Small intestine (tissue), 7 donors: ENCODE measurements around the gene SPEN. TPM values are rescaled to one million over a fixed set of nuclear protein-coding genes. Genes with fewer than 3 reads are reported as not detected.
"Not testable (repeated sequence)": the region's sequence is repeated elsewhere in the genome, so short reads cannot be mapped to it uniquely, and the experiment has no call there.

Experiments used
- DNase-seq, 2 donors: peaks; one replicate each; pipeline versions ENCODE4 v3.0.0 to v3.0.0-alpha.2; 2013
- FAIRE-seq: peaks from 2 replicates; lab custom pipeline; 2012; peaks lifted over from hg19 to GRCh38; lab: Jason Lieb, UNC
- H3K27ac ChIP-seq, 3 donors: one replicate each; pipeline ENCODE4 v1.5.1; 2013; ENCODE audit warnings: low read length in 2 of 3, mild to moderate bottlenecking in 2 of 3, control low read depth in 1 of 3, inconsistent platforms in 1 of 3, low read depth in 1 of 3, moderate library complexity in 1 of 3
- H3K27me3 ChIP-seq, 3 donors: one replicate each; pipeline ENCODE4 v1.6.1; 2013; ENCODE audit warnings: low read length in 3 of 3, inconsistent platforms in 1 of 3; ENCODE audit not compliant: control insufficient read depth in 3 of 3, insufficient read depth in 3 of 3
- H3K36me3 ChIP-seq, 3 donors: one replicate each; pipeline ENCODE4 v1.6.1; 2013; ENCODE audit warnings: low read length in 3 of 3, inconsistent platforms in 1 of 3, low read depth in 1 of 3, mild to moderate bottlenecking in 1 of 3, moderate library complexity in 1 of 3; ENCODE audit not compliant: control insufficient read depth in 3 of 3, insufficient read depth in 2 of 3
- H3K4me1 ChIP-seq, 3 donors: one replicate each; pipeline ENCODE4 v1.6.1; 2013; ENCODE audit warnings: low read length in 2 of 3, inconsistent platforms in 1 of 3, low read depth in 1 of 3, mild to moderate bottlenecking in 1 of 3, moderate library complexity in 1 of 3; ENCODE audit not compliant: control insufficient read depth in 3 of 3, insufficient read depth in 2 of 3
- H3K4me3 ChIP-seq, 3 donors: one replicate each; pipeline ENCODE4 v1.5.1; 2013; ENCODE audit warnings: low read length in 3 of 3, control low read depth in 1 of 3, inconsistent platforms in 1 of 3, low read depth in 1 of 3, mild to moderate bottlenecking in 1 of 3, moderate library complexity in 1 of 3
- H3K9me3 ChIP-seq, 2 donors: one replicate each; pipeline ENCODE4 v1.6.1; 2013; ENCODE audit warnings: low read depth in 1 of 2, low read length in 1 of 2; ENCODE audit not compliant: control insufficient read depth in 2 of 2, insufficient read depth in 1 of 2
- WGBS, 3 donors: extraction: QIAGEN DNeasy Blood & Tissue Kit; methylation state at CpG; one replicate each; pipeline ENCODE4 v1.1.7; 2013; 5-methylcytosine and 5-hydroxymethylcytosine counted together
- polyA plus RNA-seq, 4 donors: library from polyadenylated mRNA; stranded (reverse) in 3 of 4; unstranded in 1 of 4; fragments of 200-250 nt in 3 of 4; fragments of 120-200 nt in 1 of 4; gene quantifications; one replicate each; pipeline versions ENCODE4 v1.2.1 to v1.2.3, GENCODE V29; 2013
- donor health status: healthy with polysubstance abuse.
- donor health status: control.
- donor health status: control.
- donor health status: Bipolar disorder and iron deficiency.
- donor health status: healthy.

The SPEN gene
- polyA plus RNA-seq, 4 donors: 12.2 to 48.8 (median 15.9) TPM

DNA sequence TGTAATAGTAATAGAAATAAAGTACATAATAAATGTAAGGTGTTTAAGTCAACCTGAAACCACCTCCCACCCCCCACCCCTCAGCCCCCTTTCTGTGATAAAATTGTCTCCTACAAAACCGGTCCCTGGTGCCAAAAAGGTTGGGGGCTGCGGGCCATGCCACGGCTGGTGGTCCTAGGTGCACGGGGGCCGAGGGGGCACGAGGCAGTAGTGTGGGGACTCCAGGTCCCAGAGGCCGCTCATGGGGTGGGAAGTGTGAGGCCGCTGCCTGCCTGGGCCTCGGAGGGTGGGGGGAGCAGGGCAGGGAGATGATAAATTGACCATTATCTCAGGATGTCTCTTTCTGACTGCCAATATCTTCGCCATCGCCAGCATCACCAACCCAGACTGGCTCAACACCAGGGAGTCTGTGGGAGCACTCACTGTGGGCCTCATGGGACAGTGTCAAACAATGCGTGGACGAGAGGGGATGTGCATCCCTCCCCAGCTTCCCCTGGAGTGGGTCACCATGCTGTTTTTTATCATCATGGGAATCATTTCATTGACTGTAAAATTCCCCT lies 121.9 kb downstream of the SPEN start:
- FAIRE-seq: no peak
- WGBS, 3 donors: 97 to 98% (median 98%) methylated on average over 13 of the region's 13 CpGs

DNA sequence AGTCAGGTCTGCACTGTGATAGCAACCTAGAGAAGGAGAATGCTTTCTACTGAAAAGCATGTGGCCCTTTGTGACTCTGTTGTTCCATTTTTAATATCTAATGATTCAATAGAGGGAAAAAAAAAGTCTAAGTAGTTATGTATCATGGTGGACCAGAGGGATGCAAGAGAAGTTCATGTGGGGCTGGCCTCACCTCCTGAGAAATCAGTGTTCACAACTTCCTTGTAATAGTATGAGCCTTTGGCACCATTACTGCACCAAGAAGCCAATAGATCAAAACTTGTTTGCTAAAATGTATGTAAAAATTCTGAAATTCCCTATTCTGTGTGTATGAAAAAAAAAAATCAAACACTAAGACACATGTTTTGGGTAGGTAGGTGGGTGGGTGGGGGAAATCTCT lies 123.4 kb downstream of the SPEN start:
- Histone ChIP-seq H3K4me3 (no peak overlapping the region), H3K4me1 (peaks cover 0 to 11% (median 2%) of the 10 kb centered on the region in 3 donors), H3K27me3 (no peaks in the 10 kb centered on the region), H3K27ac (no peak overlapping the region), H3K36me3 (peaks cover 5 to 43% (median 8%) of the 10 kb centered on the region in 3 donors), H3K9me3 (peaks cover 0 to 16% of the 10 kb centered on the region in 2 donors)
- no peak for FAIRE-seq
- no peak for DNase-seq

More for the DNA sequence above, 121.9 kb downstream of the SPEN start:
- H3K4me3 ChIP-seq: no peak overlapping the region
- H3K27me3 ChIP-seq: no peaks in the 10 kb centered on the region
- no peak for DNase-seq
- H3K9me3 ChIP-seq: peaks cover 0 to 16% of the 10 kb centered on the region in 2 donors
- no peak overlapping the region for H3K27ac ChIP-seq
- H3K36me3 ChIP-seq: peaks cover 5 to 45% (median 8%) of the 10 kb centered on the region in 3 donors
- peaks cover 0 to 8% (median 0%) of the 10 kb centered on the region in 3 donors for H3K4me1 ChIP-seq

DNA sequence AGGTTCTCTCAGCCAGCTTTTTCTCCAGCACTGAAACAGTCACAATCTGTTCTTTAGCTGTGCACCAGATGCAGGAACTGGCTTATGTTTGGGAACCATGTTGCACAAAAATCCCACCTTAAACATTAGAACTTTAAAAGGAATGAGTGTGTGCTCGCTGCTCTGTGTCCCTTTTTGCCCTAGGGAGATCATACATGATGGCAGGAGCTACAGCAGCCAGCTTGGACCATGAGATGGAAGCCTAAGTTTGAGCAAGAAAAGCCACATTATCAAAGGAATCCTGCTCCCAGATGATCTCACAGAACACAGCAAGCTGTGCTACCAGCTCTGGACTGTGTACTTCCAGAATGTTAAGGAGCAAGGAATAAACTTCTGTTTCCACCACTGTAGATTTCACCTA lies 124.9 kb downstream of the SPEN start:
- WGBS, 3 donors: 92 to 98% (median 96%) methylated on average over 1 of the region's 1 CpG
- H3K36me3 ChIP-seq: peaks cover 5 to 35% (median 8%) of the 10 kb centered on the region in 3 donors
- peaks cover 0 to 3% (median 2%) of the 10 kb centered on the region in 3 donors for H3K4me1 ChIP-seq
- peaks cover 0 to 16% of the 10 kb centered on the region in 2 donors for H3K9me3 ChIP-seq
- no peaks in the 10 kb centered on the region for H3K27me3 ChIP-seq
- no peak overlapping the region for H3K27ac ChIP-seq
- FAIRE-seq (no peak), DNase-seq (no peak)
- no peak overlapping the region for H3K4me3 ChIP-seq

DNA sequence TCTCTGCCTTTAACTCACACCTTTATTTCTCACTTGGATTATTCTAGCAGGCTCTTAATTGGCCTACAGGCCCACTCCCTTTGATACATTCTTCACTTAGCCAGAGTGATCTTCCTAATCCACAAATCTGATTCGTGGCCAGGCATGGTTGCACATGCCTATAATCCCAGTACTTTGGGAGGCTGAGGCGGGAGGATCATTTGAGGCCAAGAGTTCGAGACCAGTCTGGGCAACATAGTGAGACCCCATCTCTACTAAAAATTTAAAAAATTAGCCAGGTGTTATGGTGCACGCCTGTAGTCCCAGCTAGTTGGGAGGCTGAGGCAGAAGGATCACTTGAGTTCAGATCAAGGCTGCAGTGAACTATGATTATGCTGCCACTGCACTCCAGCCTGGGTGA lies 126.3 kb downstream of the SPEN start:
- no peak for FAIRE-seq
- Histone ChIP-seq H3K4me3 (no peak overlapping the region), H3K9me3 (peaks cover 0 to 15% of the 10 kb centered on the region in 2 donors), H3K27me3 (no peaks in the 10 kb centered on the region), H3K27ac (no peak overlapping the region), H3K36me3 (peaks cover 5 to 28% (median 8%) of the 10 kb centered on the region in 3 donors), H3K4me1 (peaks cover 0 to 3% (median 2%) of the 10 kb centered on the region in 3 donors)
- no peak for DNase-seq
- 94 to 97% (median 95%) methylated on average over 4 of the region's 4 CpGs for WGBS, 3 donors

DNA sequence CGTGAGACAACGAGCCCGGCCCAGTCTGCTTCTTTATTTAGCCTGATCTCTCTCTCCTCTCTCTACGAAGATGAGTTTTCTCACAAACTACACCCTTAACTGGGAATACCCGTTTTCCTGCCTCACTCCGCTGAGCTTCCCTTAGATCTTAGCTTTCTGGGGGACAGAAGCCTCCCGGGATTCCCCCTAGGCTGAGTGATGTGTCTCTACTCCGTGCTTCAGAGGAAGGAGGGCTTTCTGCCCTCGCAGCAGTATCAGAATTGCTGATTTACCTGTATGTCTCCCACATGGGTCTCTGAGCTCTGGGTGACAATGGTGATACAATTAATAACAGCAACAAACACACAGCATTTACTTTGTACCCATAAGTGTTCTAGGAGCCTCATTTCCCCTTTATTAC lies 127.3 kb downstream of the SPEN start:
- Histone ChIP-seq H3K27ac (no peak overlapping the region), H3K4me1 (peaks cover 0 to 3% (median 2%) of the 10 kb centered on the region in 3 donors), H3K36me3 (peaks cover 5 to 18% (median 8%) of the 10 kb centered on the region in 3 donors), H3K27me3 (no peaks in the 10 kb centered on the region), H3K9me3 (peaks cover 0 to 4% of the 10 kb centered on the region in 2 donors), H3K4me3 (peak overlapping the region; percentile 77 to 89 (median 84))
- WGBS, 3 donors: 41 to 55% (median 48%) methylated on average over 9 of the region's 9 CpGs
- no peak for FAIRE-seq
- no peak for DNase-seq

DNA sequence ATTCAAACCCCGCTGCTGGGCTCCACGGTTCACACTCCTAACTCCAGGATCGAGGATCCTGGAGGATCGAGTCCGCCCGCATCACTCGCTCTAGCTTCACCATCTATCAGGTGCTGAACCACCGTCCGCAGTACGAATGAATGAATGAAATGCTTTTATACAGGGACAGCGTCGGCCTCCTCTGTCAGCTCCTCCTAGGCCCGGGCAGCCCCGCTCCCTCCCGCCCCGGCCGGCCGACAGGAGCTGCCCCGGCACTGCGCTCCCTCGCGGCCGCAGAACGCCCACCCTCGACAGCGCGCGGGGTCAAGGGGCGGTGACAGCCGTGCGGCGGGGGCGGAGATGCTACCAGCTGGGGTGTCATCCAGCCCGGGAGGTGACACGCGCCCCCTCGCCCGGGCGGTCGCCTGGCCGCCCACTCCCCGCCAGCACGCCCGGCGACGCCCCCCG lies 127.9 kb downstream of the SPEN start:
- H3K27me3 ChIP-seq: no peaks in the 10 kb centered on the region
- H3K27ac ChIP-seq: no peak overlapping the region
- peak overlapping the region; percentile 77 to 89 (median 84) for H3K4me3 ChIP-seq
- H3K4me1 ChIP-seq: peaks cover 0 to 3% (median 2%) of the 10 kb centered on the region in 3 donors
- H3K36me3 ChIP-seq: peaks cover 5 to 16% (median 8%) of the 10 kb centered on the region in 3 donors
- FAIRE-seq (no peak), DNase-seq (peak; percentile 18 to 69)
- peaks cover 0 to 4% of the 10 kb centered on the region in 2 donors for H3K9me3 ChIP-seq
- WGBS, 3 donors: 0 to 1% (median 1%) methylated on average over 23 to 47 of the region's 47 CpGs

DNA sequence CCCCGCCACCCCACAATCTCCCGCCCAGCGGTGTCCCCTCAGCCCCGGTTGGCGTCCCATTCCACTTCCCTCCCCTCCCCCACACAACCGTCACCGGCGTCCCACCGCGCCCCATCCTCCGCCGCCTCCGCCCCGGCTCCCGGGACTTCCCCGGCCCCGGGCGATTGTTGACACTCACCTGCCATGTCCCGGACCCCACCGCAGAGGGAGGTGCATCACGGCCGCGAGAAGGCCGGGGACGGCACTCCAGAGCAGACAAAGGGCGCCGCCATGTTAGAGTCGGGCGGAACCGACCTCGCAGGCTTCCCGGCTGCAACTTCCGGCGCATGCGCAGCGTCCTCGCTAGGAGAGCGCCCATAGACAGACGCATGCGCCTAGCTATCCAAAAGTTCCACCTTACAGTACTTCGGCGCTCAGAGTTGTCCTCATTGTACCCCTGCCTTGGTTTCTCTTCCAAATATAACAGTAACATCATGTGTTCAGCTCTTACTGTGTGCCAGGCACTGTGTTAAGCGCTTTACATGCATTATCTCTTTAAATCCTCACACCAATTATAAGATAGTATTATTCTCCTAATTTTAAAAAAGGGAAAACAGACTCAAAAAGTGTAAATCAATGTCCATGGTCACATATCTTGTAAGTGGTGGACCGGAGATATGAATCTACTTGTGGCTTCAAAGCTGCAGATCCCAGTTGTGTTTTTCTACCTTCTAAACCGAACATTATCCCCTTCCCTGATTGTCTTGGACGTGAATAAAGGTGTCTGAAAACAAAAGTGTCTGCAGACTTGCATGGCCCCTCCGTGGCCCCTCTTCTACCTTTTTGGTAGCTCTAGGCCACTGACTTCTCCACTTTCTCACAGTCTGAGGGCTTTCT lies 128.5 kb downstream of the SPEN start, which contains the start of gene ZBTB17:
TSS of gene ZBTB17 (minus strand) at position 297 of the 876 bp plus-strand sequence. CDS start 27,606 bp downstream, outside the sequence.
- H3K4me3 ChIP-seq: peak within 1 kb of the TSS; percentile 77 to 89 (median 84)
- peaks cover 0 to 3% (median 2%) of the 10 kb centered on the region in 3 donors for H3K4me1 ChIP-seq
- peaks cover 5 to 16% (median 8%) of the 10 kb centered on the region in 3 donors for H3K36me3 ChIP-seq
- 8 to 9% (median 9%) methylated on average over 34 to 47 of the region's 47 CpGs for WGBS, 3 donors
- FAIRE-seq (no peak), DNase-seq (peak; percentile 94 to 97)
- H3K27me3 ChIP-seq: no peaks in the 10 kb centered on the region
- peaks cover 0 to 4% of the 10 kb centered on the region in 2 donors for H3K9me3 ChIP-seq
- peak within 1 kb of the TSS in 1 of 3 donors; percentile 81 for H3K27ac ChIP-seq

DNA sequence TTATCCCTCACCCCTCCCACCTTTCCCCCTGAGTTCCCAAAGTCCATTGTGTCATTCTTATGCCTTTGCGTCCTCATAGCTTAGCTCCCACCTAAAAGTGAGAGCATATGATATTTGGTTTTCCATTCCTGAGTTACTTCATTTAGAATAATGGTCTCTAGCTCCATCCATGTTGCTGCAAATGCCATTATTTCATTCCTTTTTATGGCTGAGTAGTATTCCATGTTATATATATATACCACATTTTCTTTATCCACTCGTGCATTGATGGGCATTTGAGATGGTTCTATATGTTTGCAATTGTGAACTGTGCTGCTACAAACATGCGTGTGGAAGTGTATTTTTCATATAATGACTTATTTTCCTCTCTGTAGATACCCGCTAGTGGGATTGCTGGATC lies 130.4 kb downstream of the SPEN start:
- H3K9me3 ChIP-seq, H3K27ac ChIP-seq, H3K4me1 ChIP-seq, FAIRE-seq, DNase-seq, H3K36me3 ChIP-seq, H3K4me3 ChIP-seq, H3K27me3 ChIP-seq: not testable (repeated sequence)
- 94 to 97% (median 95%) methylated on average over 4 of the region's 4 CpGs for WGBS, 3 donors
